ENCODE data around the gene ZNF768.
"Not testable (repeated sequence)": the region's sequence is repeated elsewhere in the genome, so short reads cannot be mapped to it uniquely, and the experiment has no call there.

ZNF768 gene

DNA sequence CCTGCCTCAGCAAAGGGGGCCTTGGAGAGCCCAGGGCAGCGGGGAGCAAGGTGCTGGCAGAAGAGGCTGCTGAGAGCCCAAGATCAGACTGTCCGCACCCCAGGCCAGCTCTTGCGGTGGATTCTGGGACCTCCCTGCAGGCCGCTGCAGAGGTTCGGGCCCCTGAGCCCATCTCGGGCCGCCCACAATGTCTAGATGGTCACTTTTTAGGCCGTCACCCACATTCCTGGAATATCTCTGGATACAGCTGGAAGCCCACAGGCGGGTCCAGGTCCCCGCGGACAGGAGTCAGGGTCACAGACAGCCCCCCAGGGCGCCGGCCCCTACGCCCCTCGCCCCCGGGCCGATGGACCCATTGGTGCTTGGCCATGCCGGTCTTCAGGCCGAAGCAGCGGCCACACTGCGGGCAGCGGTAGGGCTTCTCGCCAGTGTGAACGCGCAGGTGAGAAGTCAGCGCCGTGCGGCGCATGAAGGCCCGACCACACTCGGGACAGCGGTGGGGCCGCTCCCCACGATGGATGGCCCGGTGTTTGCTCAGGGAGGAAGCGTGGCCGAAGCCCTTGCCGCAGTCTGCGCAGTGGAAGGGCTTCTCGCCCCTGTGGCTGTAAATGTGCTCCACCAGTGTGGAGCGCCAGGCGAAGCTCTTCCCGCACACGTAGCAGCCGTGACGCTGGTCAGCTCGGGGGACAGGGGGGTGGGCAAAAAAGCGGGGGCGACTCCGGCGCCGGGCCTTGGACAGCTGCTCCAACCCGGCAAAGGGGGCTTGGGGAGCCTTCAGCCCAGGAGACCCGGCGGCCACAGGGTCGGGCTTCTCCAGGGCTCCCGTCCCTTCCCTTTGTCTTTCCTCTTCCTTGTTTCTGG lies 6.1 kb upstream of the ZNF768 start:
- DNase-seq: no peak

DNA sequence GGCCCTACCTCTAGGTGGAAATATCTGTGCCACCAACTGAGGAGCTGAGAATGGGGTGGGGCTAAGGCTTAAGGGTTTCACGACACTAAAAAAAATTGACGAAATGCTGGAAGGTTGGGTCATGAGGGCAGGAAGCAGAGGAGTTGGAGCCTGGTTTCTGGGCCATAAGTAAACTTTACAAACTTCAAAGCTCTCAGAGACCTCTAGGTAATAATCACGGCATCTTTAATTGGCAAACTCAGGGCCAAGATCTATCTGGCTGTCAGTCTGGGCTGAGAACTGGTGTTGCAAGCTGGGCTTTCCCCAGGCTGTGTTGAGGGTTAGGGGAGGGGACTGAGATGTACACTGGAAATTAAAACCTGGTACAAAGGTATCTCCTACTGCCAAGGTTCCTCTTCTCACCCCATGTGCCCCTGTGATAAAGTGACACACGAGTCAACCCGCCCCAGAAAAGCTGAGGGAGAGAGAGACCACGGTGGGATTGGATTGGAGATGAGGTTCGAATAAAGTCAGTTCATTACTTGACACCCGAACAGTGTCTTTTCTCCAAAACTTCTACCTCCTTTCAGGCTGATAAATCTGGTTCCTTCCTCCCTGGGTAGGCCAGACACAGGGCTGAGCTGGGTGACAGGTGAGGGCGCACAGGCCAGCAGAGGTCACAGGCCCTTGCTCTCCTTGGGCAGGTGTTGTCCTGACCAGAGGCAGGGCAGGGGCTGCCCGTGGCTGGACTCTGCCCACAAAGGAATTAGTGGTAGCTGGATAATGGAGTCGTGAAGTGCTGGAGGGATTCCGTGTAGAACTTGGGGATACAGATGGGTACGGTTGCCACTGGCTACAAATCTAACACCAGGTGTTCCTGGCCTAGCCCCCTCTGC lies 4.0 kb upstream of the ZNF768 start:
- no peak for DNase-seq

DNA sequence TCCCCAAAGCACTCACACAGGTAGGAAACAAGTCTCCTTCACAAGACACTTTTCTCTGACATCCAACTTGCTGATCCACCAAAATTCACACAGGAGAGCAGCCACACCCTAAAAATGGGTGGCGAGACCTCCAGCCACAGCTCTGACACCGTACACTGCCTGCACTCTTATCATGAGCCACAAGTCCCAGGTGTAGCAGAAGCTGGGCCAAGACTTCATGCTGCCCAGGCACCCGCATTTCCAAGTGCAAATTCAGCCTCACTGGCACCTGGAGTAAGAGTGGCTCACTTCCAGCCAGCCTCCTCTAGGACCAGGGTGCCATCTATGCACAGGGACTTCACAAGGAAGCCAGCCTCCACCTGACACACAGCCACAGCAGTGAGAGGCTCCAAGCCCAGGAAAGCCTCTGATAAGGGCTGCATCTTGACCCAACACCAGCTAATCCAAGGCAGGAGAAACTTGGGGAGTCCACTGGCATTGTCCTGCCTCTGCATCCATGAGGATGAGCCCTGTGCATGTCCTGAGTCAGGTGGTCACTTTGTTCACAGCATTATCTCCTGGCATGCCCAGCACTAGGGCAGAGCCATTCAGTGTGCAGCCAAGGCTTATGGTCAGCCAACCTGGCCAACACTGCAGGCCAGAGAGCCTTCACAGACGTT lies 2.6 kb upstream of the ZNF768 start:
- no peak for DNase-seq

DNA sequence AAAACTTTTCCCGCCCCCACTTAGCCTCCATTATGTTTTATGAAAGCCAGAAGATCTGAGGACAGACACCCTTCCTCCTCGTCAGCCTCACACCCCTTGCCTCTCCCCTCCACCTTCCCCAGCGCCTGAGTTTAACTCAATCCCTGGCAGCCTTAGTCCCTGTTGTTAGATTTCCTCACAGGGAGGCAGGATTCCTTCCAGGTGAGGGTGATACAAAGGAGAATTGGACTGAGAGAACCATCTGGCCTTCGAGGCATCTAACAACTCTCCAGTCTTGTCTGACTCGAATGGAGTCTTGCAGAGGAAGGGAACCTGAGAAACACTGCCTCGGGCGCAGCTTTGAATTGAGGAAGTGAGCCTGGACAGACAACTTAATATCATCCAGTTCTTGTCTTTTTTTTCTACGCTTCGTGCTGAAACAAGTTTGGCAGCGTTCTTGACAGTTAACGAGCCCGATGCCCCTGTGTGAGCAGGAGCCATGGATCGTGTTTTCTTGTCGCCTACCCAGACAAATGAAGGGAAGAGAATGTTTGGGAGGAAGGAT lies 1.3 kb upstream of the ZNF768 start:
- DNase-seq: no peak

DNA sequence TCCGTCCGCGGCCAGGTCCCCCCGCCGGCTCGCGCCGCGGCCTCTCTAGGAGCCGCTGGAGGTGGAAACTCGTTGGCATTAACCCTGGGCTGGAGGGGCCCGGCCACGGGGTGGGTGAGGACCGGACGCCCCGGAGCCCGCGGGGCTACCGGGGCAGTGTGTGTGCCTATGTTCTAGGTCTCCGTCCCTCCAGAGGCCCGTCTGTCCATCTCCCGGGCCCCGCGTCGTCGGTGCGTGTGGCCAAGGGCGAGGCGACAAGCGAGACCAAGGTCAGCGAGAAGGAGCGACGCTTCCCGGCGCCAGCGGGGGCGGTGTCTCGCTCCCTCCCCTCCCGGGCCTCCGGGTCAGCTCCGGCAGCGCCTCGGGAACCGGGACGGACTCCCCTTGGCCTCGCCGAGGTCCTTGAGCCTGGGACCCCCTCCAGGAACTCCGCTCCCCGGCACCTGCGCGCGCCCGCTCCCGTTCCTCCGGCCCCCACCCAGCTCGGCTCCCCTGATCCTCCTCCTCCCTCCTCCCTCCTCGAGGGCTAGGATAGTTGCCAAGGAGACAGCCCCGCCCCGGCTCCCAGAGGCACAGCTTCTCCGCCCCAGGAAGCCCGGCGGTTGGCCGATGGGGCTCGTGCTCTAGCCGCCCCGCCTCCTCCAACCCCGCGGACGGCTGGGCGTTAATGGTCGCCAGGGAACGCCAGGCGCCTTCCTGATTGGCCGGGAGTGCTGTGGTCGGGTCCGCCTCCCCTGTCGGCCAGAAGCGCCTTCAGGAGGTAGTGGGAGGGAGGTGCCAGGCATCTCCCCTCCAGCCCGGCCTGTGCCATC lies 663 bp upstream of the ZNF768 start:
- peak; percentile 96 for DNase-seq

DNA sequence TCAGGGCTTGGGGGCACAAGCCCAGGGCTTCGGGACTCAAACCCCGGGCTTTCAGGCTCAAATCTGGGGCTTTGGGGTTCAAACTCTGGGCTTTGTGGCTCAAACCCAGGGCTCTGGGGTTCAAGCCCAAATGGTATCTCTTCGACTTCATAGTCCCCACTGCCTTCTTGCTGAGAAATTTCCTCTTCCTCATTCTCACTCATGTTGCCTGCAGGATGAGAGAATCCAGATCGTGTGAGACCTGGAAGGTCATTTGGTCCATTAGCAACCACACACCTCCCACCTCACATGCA lies 576 bp downstream of the ZNF768 start:
- no peak for DNase-seq

DNA sequence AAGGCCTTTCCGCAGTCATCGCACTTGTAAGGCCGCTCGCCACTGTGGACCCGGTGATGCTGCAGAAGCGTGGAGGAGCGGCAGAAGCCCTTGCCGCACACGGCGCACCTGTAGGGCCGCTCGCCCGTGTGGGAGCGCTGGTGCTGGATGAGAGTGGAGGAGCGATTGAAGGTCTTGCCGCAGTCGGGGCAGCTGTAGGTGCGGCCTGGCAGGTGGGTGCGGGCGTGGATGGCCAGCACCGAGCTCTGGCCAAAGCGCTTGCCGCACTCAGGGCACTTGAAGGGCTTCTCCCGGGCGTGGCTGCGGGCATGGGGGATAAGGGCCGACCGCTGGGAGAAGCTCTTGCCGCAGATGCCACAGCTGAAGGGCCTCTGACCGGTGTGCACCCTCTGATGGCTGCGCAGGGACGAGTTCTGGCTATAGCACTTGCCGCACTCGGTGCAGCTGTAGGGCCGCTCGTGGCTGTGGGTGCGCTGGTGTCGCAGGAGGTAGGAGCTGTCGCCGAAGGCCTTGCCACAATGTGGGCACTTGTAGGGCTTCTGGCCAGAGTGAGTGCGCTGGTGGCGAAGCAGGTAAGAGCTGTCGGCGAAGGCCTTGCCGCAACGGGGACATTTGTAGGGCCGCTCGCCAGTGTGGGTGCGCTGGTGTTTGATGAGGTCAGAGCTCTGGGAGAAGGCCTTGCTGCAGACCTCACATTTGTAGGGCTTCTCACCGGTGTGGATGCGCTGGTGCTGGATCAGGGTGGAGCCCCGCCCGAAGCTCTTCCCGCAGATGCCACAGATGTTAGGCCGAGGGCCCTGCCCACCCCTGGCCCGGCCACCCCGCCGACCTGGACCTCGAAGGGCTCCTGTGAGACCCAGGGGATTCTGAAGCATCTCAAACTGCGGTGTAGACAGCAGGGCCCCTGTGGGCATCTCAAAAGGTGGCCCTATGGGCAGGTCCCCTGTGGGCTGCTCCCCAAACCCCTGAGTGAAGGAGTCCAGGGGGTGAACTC lies 1.5 kb downstream of the ZNF768 start:
- no peak for DNase-seq

DNA sequence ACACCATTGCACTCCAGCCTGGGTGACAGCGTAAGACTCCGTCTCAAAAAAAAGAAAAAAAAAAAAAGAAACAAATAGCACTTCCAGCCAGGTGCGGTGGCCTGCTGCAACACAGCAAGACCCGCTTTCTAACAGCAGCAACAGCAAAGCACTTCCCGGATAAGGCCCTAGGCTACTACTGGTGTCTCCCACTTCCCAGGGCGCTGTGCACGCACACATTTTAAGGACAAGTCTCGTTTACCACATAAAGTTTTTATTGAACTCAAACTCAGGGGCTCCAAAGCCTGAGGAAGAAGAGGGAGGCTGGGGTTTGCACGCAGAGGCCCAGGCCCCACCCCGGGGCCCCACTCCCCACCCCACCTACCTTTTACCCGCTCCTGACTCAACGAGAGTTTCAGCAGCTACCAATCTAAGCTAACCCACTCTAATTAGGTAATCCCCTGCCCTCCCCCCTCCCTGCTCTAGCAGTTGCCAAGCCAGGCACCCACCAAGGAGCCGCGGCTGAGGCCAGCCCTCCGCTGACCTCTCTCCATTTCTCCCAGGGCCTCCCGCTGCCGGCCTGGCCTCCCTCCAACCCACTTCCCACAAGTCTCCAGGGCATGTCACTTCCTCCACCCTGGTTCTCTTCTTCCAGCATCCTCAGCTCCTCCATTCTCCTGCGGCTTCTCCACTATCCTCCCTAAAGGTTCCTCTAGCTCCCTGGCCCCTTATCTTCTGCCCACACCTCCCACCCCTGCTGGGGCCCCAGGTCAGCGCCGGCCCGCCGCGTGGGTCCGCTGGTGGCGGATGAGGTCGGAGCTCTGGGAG lies 2.4 kb downstream of the ZNF768 start:
- no peak for DNase-seq

DNA sequence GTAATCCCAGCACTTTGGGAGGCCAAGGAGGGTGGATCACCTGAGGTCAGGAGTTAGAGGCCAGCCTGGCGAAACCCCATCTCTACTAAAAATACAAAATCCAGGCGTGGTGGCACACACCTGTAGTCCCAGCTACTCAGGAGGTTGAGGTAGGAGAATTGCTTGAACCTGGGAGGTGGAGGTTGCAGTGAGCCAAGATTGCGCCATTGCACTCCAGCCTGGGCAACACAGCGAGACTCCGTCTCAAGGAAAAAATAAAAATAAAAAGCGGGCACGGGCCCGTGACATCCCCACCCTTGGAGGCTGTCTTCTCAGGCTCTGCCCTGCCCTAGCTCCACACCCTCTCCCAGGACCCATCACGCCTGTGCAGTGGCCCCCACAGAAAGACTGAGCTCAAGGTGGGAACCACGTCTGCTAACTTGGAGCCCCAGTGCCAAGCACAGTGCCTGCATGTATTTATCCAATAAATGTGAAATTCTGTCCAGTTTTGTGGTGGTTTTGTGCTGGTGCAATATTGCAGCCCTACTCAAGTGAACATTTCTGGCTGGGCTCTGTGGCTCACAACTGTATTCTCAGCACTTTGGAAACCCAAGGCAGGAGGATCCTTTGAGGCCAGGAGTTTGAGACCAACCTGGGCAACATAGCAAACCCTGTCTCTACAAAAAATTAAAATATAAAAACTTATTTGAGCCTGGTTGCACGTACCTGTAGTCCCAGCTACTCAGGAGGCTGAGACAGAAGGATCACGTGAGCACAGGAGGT lies 3.5 kb downstream of the ZNF768 start:
- not testable (repeated sequence) for DNase-seq

DNA sequence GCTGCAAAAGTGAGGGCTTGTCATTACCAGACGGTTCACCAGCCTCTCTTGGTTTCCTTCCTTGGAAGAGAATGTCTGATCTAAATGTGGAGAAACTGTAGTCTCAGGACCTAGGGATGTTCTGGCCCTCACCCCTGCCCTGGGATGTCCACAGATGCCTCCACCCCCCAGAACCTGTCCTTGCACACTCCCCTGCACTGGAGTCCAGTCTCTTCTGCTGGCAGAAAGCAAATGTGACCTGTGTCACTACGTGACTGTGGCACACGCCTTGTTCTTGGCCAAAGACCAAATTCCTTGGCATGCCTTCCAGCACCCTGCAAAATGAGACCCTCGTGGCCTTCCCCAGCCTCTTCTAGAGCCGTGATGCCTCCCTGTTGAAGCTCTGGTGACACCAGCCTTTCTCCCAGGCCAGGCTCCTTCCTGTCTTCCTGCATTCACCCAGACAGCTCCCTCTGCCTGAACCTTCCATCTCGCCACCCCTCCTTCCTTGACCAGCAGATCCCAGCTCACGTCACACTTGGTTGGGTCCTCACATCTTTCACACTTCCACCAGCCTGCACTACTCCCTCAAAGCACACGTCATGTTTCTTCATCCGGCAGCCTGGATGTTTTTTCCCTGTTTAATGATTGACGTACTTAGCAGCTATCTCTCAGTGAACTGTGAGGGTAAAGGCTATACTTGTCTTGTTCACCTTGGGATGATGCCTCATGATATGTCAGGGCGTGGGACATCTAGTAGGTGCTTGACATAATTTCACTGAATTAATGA lies 4.3 kb downstream of the ZNF768 start:
- no peak for DNase-seq

DNA sequence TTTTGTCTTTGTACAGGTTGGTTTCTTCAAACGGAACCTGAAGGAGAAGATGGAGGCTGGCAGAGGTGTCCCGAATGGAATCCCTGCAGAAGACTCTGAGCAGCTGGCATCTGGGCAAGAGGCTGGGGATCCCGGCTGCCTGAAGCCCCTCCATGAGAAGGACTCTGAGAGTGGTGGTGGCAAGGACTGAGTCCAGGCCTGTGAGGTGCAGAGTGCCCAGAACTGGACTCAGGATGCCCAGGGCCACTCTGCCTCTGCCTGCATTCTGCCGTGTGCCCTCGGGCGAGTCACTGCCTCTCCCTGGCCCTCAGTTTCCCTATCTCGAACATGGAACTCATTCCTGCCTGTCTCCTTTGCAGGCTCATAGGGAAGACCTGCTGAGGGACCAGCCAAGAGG lies 4.9 kb downstream of the ZNF768 start:
- no peak for DNase-seq

DNA sequence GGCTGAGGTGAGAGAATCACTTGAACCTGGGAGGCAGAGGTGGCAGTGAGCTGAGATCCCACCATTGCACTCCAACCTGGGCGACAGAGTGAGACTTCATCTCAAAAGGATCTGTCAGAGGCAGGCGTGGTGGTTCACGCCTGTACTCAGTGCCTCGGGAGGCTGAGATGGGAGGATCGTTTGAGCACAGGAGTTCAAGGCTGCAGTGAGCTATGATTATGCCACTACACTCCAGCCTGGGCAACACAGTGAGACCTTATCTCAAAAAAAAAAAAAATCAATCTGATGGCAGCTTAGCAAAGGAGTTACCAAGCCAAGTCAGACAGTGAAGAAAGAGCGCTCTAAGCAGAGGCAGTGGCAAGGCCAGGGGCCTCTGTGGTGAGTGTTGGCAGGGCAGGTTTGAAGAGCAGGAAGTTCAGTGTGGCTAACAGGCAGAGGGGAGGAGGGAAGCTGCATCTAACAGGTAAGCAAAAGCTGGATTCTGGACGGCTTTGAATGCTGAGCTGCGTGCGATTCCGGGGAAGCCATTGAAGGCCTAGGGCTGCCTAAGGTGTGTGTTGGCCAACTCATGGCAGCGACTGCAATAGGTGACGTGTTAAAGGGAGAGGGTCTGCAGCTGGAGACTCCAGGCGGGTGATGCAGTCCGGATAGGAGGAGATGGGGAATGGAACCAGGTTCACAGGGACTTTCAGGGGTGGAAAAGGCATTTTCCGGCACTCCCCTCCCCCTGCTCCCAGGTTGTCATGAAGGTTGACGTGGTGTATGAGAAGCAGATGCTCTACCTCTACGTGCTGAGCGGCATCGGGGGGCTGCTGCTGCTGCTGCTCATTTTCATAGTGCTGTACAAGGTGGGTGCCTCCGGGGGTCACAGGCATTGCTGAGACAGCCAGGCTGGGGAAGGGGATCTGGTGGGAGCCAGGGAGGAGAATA lies 7.0 kb downstream of the ZNF768 start:
- DNase-seq: no peak

DNA sequence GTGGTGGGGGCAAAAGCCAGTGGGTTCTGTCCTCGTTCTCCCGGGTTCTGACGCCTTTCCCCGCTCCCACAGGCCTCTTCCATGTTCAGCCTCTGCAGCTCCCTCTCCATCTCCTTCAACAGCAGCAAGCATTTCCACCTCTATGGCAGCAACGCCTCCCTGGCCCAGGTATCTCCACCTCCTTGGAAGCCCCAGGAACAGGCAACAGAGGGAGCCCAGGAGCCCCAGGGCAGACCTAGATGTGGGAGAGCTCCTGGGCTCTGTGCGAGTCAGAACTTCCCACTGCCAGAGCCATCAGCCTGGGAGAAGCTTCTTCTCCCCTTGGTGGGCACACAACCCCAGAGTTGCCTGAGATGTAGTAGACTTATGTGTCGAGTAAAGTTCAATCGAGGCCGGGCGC lies 7.8 kb downstream of the ZNF768 start:
- DNase-seq: no peak

DNA sequence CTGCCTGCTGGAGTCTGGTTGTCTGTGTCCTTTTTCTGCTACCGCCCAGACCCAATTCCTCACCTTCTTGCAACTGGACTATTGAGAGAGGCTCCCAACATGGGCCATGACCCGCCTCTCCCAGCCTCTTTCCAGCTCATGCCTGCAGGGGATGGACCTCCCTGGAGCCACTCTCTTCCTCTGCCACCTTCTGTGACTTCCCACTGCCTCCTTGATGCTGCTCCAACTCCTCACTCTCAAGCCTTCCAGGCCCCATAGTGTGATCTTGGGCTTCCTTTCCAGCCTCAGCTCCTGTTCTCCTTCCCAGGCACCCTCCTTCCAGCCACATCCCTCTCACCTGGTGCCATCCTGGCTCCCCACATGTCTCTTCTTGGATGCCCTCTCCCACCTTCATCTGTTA lies 11.1 kb downstream of the ZNF768 start:
- no peak for DNase-seq

DNA sequence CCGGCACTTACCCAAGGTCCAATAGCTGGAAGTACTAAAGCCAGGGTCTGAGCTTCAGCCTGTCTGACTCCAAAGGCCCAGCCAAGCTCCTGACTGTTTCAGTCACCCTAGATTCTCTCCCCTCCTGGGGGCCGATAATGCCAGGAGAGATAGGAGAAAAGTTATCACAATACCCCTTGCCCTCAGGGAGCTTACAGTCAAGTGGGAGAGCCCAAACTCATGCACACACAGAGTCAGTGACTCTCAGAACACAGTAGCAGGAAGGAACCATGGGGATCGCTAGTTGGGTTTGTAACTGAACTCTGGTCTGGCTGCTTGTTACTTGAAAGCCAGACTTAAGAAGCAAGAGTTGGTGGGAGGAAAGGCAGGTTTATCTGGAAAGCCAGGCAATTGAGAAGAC lies 14.9 kb downstream of the ZNF768 start:
- no peak for DNase-seq

DNA sequence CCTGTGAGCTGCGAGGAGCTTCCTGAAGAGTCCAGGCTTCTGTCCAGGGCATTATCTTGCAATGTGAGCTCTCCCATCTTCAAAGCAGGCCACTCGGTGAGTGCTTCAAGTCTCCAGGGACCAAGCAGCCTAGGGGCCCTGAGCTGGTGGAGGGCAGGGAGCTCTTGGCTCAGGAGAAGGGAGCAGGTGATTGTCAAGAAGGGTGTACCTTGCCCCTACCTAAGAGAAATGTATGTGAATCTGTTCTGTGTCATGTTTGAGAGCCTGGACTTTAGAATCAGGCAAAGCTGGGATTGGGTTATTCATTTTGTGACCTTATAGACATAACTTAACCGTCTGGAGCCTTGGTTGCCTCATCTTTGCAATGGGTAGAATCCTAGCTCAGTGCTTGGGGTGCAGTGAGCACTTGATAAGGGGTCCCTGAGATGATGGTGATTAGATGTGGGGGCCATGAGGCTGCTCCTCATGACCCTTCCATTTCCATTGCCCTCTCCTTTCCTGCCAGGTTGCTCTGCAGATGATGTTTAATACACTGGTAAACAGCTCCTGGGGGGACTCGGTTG lies 15.9 kb downstream of the ZNF768 start:
- DNase-seq: no peak

DNA sequence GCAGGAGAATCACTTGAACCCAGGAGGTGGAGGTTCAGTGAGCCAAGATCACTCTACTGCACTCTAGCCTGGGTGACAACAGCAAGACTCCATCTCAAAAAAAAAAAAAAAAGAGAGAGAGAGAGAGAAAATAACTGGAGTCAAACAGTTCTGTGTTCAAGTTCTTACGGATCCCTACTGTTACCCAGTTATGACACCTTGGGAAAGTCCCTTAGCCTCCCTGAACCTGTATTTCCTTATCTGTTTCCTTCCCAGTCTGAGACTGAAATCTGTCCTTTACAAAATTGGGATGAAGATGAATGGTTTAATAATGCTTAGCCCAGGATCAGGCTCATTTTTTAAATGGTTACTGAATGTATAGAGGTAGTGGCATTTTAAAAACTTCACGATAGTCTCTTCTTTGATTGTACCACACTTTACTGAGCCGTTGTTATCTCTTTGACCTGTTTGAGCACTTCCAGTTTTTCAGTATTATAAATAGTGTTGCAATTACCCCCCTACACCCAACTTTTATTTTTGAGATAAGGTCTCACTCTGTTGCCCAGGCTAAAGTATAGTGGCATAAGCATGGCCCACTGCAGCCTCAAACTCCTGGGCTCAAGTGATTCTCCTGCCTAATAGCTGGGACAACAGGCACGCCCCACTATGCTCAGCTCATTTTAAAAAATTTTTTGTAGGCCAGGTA lies 17.1 kb downstream of the ZNF768 start:
- DNase-seq: no peak
